SH-SY5Y (cell line): ENCODE measurements around the gene RIN3.

Source experiments
- GATA2 ChIP-seq: IDR thresholded peaks from 2 replicates; pipeline ENCODE4 v1.6.1; 2011; ENCODE audit warnings: mild to moderate bottlenecking, low read depth, low read length
- GATA3 ChIP-seq: IDR thresholded peaks from 2 replicates; pipeline ENCODE4 v1.6.1; 2011; ENCODE audit warnings: low read depth, mild to moderate bottlenecking, low read length, moderate library complexity

Gene RIN3

DNA sequence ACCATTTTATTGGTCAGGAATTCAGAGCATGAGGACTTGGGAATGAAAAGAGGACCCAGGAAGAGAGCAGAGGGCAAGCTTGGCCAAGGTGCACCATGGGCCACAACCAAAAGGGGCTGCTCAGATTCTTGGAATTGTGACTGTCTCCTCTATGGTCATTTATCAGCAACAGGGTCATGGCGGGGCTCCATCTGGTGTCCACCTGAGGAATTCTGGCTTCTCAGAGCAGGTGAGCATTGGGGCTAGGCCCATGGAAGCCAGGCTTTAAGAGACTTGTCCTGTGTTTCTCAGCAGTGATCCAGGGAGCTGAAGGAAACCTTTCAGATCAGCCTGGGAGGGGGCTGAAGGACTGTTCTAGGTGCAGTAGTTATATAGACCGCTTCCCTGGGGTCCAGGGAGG, 2.6 kb upstream of the RIN3 start:
- TF ChIP-seq GATA2, result no peak
- TF ChIP-seq GATA3, result no peak

DNA sequence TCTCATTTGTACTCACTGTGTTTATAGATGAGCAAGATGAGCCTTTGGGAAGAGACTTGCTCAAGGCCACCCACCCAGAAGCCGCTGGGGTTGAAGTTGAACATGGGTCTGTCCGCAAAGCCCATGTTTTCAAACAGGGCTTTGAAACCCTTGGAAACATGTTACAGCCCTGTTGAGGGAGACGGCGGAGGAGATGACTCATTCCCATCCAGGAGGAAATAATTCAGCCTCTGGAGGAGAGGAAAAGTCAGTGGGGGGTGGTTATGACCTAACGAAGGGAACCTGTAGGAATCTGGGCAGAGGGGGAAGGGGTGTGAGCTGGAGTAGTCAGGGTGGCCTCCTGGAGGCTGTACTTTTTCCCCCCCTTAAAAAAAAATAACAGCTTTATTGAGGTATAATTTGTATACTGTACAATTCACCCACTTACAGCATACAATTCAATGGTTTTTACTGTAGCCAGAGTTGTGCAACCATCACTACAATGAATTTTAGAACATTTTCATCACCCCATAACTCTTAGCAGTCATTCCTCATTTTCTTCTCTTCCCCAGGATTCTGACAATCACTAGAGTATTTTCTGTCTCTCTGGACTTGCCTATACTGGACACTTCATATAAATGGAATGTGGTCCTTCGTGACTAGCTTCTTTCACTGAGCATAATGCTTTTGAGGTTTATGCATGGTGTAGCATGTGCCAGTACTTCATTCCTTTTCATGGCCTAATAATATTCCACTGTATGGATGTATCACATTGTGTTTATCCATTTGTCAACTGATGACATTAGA, 1.9 kb upstream of the RIN3 start:
- no peak for TF ChIP-seq GATA2

DNA sequence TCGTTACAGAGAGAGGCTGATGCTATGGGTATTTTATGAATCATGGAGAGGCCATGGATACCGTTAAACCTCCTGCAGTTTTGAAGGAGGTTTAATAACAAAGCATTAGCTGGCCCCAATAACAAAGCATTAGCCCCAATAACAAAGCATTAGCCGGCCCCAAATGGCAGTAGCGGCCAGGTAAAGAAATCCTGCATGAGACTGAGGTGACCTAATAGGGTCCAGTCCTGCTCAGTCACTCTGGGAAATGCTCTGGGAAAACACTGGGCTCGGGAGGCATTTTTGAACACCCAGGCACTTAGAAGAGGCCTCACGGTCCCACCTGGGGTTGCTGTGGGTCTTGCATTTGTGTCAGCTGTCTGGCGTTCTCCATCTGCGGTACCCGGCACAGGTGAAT, 776 bp upstream of the RIN3 start:
- TF ChIP-seq GATA2 (no peak), GATA3 (no peak)

GRCh38 chr14:92513966-92514843, 624 bp downstream of the RIN3 start:
- TF ChIP-seq GATA3, result no peak
- TF ChIP-seq GATA2, result no peak

GRCh38 chr14:92514844-92515514, 1.4 kb downstream of the RIN3 start:
- no peak for TF ChIP-seq GATA3
- no peak for TF ChIP-seq GATA2

DNA sequence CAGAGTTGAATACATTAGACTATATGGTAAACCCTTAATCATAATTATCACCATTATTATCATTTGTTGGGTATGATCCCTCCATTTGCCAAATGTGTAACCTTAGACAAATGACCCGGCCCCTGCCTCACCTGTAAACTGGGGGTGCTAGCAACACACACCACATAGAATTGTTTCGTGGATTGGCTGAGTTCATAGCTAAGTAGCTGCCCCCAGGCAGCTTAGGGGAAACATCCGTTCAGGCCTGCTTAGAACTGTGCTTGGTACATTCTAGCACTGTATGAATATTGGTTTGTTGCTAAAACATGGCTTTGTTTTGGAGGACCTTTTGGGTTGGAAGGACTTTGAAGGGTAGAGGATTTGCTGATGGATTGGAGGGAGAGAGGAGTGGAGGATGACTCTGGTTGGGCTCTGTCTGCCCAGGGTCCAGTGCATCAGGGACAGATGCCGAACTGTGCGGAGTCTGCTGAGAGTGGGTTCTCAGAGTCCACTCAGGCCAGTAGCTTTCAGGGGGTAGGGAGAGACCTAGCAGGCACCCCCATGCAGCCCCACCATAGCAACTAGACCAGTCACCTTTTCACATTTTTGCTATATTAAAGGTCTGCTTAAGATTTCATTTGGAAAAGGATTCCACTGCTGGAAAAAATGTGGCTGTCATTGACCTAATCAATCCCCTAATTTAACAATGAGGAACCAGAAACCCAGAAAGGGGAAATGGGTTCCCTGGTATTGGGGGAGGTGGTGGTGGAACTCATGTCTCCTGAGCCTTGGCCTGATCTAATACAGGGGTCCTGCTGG, 2.2 kb downstream of the RIN3 start:
- TF ChIP-seq GATA2, result no peak
- TF ChIP-seq GATA3, result no peak

- TF ChIP-seq GATA2, result no peak
- TF ChIP-seq GATA3, result no peak
Measured at GRCh38 chr14:92516344-92516965, 2.9 kb downstream of the RIN3 start.

GRCh38 chr14:92516966-92517506, 3.5 kb downstream of the RIN3 start:
- TF ChIP-seq GATA2 (no peak), GATA3 (no peak)

- TF ChIP-seq GATA3 (no peak), GATA2 (no peak)
Measured at GRCh38 chr14:92517761-92518160, 4.2 kb downstream of the RIN3 start.

GRCh38 chr14:92519246-92520101, 5.9 kb downstream of the RIN3 start:
- no peak for TF ChIP-seq GATA2

DNA sequence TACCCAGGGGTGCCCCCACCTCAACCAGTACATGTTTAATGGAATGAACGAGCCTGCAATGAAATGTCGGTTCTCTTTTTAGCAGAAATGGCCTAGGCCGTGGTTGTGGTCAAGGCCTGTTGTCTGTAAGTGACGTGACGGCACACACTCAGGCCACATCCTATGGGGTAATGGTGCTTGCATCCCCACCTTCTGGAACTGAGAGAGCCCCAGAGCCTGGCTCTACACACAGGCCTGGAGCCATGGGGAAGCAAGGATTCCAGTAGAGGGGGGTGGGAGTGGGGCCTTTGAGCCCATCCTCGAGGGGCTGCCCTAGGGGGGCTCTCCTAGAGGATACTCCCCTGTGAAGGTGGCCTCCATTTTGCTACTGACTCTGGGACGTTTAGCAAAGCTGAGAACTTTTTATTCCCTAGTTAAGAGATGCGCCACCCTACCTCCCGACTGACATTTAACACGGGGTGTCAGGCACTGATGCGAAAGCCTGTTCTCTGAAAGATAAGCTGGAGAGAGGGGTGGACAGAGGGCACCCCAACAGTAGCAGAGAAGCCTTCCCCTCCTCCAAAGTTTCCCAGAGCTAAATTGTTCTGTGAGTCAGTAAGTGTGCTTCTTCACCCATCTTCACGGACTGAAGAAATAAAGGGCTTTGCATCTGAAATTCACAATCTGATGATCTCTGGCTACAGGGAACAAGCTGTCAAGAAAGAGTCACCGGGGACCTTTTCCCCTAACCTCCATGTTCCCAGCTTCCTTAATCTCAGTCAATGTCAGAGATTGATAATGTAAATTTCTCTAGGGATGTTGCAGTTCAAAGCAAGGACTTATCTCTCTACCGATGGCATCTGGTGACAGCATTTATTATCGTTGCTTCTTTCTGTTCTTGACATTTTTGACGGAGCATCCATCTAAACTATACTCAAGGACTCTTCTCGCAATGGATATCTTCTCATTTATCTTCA, 6.8 kb downstream of the RIN3 start:
- no peak for TF ChIP-seq GATA2
- TF ChIP-seq GATA3, result no peak

DNA sequence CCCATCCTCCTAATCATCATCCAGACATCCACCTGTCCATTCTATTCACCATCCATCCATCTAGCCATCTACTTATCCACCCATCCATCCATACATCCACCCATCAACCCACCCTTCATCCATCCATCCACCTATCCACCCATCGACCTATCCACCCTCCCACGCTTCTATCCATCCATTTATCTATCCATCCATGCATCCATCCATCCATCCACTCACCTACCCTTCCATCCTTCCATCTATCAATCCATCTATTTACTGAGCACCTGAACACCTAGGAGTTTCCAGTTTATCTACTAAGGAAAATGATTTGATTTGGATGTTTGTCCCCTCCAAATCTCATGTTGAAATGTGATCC, 7.5 kb downstream of the RIN3 start:
- TF ChIP-seq GATA2 (no peak), GATA3 (no peak)
